Measurements from ENCODE around the gene TRABD2B. TPM values are rescaled to one million over a fixed set of nuclear protein-coding genes. Genes with fewer than 3 reads are reported as not detected.

TRABD2B gene
- total RNA-seq, 3 donors from 2014 or later (not counting 1 experiment from before 2014, with no cell fraction given): not detected

DNA sequence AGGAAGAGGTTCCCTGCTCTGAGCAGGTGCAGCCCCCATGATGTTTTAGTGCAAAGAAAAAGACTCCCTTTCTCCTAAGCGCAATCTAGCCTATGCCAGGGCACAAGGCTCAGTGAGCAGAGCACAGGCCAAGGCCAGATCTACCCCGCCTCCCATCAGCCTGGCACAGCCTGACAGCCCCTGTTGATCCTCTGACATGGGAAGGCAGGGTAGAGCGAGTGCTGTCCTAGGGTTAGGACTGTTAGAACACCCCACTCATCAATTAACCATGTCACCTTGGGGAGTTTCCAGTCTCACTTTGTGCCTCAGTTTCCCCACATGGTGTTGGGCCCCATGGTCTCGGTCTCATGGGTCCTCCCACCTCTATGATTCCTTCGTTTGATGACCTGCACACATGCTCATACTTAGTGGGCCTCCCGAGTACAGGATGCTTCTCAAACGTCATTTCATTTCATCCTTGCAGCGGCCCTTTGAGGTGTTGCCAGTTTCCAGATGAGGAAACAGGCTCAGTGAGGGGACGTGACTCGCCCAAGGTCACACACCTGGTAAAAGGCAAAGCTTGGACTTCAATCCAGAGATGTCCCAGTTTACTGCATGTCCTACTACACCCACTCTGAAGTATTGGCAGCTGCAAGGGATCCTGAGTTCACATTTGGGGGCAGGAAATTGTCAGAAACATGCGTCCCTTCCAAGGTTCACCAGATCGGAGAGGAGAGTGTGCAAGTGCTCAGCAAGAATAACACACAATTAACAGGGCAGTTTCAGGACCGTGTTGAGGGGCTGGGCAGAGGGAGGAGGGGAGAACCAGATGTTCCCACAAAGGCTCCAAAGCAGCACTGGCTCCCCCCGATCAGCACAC lies 213.3 kb downstream of the TRABD2B start:
- Mint-ChIP-seq H3K36me3 (no peaks in the 10 kb centered on the region), H3K27ac (no peak overlapping the region), H3K4me3 (no peak overlapping the region), H3K27me3 (ENCODE audit: low read depth in 2 of 2) (peaks cover 0 to 12% of the 10 kb centered on the region in 2 donors), H3K9me3 (no peaks in the 10 kb centered on the region), H3K4me1 (no peaks in the 10 kb centered on the region)
- Histone ChIP-seq H3K9me3 (ENCODE audit: control insufficient read depth, insufficient read depth, low read length) (no peaks in the 10 kb centered on the region), H3K36me3 (ENCODE audit: control insufficient read depth, insufficient read depth, low read length) (no peaks in the 10 kb centered on the region), H3K4me1 (ENCODE audit: control insufficient read depth, insufficient read depth, low read length) (no peaks in the 10 kb centered on the region), H3K27ac (ENCODE audit: low read length) (no peak overlapping the region), H3K4me3 (ENCODE audit: low read length) (no peak overlapping the region), H3K27me3 (ENCODE audit: control insufficient read depth, insufficient read depth, low read length) (no peaks in the 10 kb centered on the region)
- ATAC-seq (no peak), DNase-seq (no peak)
- no peak for TF ChIP-seq CTCF (IDR thresholded peaks at IDR 0.05)
- intact Hi-C loops (cut with micrococcal nuclease): no loop called here
- 80% methylated on average over 14 of the region's 14 CpGs for WGBS (ENCODE audit: insufficient coverage)

- no peak for TF ChIP-seq CTCF (IDR thresholded peaks at IDR 0.05)
Measured at GRCh38 chr1:47782414-47783166, 214.6 kb downstream of the TRABD2B start.

DNA sequence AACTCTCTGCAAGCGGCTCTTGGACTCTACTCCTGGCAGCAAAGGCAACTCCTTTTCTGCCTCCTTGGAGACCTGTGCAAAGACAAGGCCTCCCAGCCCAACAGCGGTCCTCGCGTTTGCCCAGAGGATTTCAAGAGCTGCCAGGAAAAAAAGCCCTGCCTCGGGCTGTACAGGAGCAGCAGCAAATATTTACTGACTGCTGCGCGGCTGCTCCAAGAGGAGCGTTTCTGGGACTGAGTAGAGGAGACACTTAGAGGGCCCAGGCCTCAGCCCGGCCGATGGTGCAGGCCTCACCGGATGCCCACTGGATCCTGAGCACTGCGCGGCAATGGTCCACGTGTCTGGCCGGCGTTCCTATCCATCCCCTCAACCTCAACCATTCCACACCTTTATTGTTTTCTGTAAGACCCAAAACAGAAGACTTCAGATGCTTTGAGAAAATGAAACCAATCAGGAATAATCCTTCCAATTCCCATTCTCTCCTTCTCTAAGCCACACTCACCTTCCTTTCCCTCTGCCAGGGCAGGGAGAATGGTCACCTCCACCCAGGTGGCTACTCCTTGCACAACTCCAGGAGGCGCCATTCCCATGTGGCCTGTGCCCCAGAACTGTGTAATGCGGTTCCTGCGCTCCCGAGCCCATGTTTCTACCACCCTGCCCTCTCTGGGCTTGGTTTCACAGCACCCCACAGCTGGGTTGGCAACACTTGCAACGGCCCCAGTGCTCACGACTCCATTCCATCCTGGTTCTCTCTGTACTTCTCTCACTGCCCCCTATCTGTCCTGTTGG lies 215.8 kb downstream of the TRABD2B start:
- Histone ChIP-seq H3K27me3 (ENCODE audit: control insufficient read depth, insufficient read depth, low read length) (no peaks in the 10 kb centered on the region), H3K4me1 (ENCODE audit: control insufficient read depth, insufficient read depth, low read length) (no peaks in the 10 kb centered on the region), H3K4me3 (ENCODE audit: low read length) (no peak overlapping the region), H3K36me3 (ENCODE audit: control insufficient read depth, insufficient read depth, low read length) (no peaks in the 10 kb centered on the region), H3K27ac (ENCODE audit: low read length) (no peak overlapping the region), H3K9me3 (ENCODE audit: control insufficient read depth, insufficient read depth, low read length) (no peaks in the 10 kb centered on the region)
- no peaks in the 10 kb centered on the region for H3K4me1 Mint-ChIP-seq
- no peaks in the 10 kb centered on the region for H3K36me3 Mint-ChIP-seq
- H3K27me3 Mint-ChIP-seq (ENCODE audit: low read depth in 2 of 2): peaks cover 0 to 9% of the 10 kb centered on the region in 2 donors
- DNase-seq: no peak
- H3K4me3 Mint-ChIP-seq: no peak overlapping the region
- no peak overlapping the region for H3K27ac Mint-ChIP-seq
- no peaks in the 10 kb centered on the region for H3K9me3 Mint-ChIP-seq
- no peak for ATAC-seq
- WGBS (ENCODE audit: insufficient coverage): 92% methylated on average over 22 of the region's 22 CpGs
- no peak for TF ChIP-seq CTCF (IDR thresholded peaks at IDR 0.05)
- intact Hi-C loops (cut with micrococcal nuclease): no loop called here

More at GRCh38 chr1:47782414-47783166, 214.6 kb downstream of the TRABD2B start:
- no peak overlapping the region for H3K4me3 Mint-ChIP-seq
- DNase-seq (no peak), ATAC-seq (no peak)
- H3K9me3 ChIP-seq (ENCODE audit: control insufficient read depth, insufficient read depth, low read length): no peaks in the 10 kb centered on the region
- H3K36me3 ChIP-seq (ENCODE audit: control insufficient read depth, insufficient read depth, low read length): no peaks in the 10 kb centered on the region
- H3K9me3 Mint-ChIP-seq: no peaks in the 10 kb centered on the region
- H3K27ac Mint-ChIP-seq: no peak overlapping the region
- H3K27me3 ChIP-seq (ENCODE audit: control insufficient read depth, insufficient read depth, low read length): no peaks in the 10 kb centered on the region
- intact Hi-C loops (cut with micrococcal nuclease): no loop called here
- 77% methylated on average over 9 of the region's 9 CpGs for WGBS (ENCODE audit: insufficient coverage)
- H3K27ac ChIP-seq (ENCODE audit: low read length): no peak overlapping the region
- H3K4me3 ChIP-seq (ENCODE audit: low read length): no peak overlapping the region
- H3K27me3 Mint-ChIP-seq (ENCODE audit: low read depth in 2 of 2): peaks cover 0 to 12% of the 10 kb centered on the region in 2 donors
- H3K36me3 Mint-ChIP-seq: no peaks in the 10 kb centered on the region
- H3K4me1 ChIP-seq (ENCODE audit: control insufficient read depth, insufficient read depth, low read length): no peaks in the 10 kb centered on the region
- H3K4me1 Mint-ChIP-seq: no peaks in the 10 kb centered on the region

All from natural killer cell (primary cell).